ENCODE results near the gene ELAVL4.

The ELAVL4 gene

DNA sequence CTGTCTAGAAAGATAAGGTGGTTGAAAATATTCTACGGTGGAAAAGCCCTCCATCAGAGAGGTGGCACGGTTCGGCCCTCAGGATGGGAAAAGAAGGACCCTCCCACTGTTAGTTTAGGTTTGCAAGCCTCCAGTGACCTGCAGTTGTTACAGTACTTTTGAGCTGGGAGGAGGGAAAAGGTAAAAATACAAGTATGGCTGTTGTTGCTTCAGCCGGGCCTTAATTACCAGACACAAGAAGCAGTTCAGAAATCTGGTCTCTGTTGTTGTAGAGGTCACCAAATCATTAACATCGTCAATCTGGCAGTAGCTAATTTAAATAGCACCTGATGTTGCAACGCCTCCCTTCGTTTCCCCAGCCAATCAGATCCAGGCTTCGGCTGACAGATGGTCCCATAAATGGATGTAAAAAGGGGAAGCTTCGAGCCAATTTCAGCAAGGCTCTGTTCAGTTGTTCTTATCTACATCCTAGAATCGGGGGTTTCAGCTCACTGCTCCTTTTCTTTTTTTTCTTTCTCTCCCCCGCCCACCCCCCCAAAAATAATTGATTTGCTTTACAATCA lies at the start of gene ELAVL4:
Gene ELAVL4, plus strand, starts transcription at position 424 of the 563 bp plus-strand sequence. CDS start 270 bp downstream, outside the sequence.
- H3K4me3 ChIP-seq (ENCODE audit: low read length), result no peak within 1 kb of the TSS
- TF ChIP-seq, protein P1, sequence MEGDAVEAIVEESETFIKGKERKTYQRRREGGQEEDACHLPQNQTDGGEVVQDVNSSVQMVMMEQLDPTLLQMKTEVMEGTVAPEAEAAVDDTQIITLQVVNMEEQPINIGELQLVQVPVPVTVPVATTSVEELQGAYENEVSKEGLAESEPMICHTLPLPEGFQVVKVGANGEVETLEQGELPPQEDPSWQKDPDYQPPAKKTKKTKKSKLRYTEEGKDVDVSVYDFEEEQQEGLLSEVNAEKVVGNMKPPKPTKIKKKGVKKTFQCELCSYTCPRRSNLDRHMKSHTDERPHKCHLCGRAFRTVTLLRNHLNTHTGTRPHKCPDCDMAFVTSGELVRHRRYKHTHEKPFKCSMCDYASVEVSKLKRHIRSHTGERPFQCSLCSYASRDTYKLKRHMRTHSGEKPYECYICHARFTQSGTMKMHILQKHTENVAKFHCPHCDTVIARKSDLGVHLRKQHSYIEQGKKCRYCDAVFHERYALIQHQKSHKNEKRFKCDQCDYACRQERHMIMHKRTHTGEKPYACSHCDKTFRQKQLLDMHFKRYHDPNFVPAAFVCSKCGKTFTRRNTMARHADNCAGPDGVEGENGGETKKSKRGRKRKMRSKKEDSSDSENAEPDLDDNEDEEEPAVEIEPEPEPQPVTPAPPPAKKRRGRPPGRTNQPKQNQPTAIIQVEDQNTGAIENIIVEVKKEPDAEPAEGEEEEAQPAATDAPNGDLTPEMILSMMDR (conservative IDR thresholded peaks at IDR 0.05; ENCODE audit: low read depth, low read length), result no peak
- DNase-seq (ENCODE audit: low read depth), result no peak

DNA sequence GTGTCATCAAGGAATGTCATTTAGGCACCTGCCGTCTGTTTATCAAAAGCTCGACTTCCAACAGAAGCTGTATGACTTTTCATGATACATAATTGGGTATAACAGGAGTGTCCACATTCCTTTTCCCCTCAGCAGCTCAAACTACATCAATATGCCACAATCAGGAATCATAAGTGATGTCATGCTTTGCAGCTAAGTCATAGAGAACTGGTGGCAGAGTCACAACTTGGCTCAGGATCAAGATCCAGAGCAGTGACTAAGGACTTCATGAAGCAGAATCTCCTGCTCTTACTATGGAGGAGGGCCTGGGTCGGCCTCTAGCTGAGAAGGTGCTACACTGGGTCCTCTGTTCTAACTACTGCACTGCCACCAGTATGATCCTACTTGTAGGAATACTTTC lies 48.4 kb upstream of the ELAVL4 start:
- H3K4me3 ChIP-seq (ENCODE audit: low read length), result no peak overlapping the region
- no peak for DNase-seq (ENCODE audit: low read depth)
- TF ChIP-seq, protein P1 (conservative IDR thresholded peaks at IDR 0.05; ENCODE audit: low read depth, low read length), result no peak

GRCh38 chr1:50066806-50067205 lies 41.9 kb upstream of the ELAVL4 start:
- TF ChIP-seq, protein P1 (conservative IDR thresholded peaks at IDR 0.05; ENCODE audit: low read depth, low read length), result no peak
- no peak for DNase-seq (ENCODE audit: low read depth)

DNA sequence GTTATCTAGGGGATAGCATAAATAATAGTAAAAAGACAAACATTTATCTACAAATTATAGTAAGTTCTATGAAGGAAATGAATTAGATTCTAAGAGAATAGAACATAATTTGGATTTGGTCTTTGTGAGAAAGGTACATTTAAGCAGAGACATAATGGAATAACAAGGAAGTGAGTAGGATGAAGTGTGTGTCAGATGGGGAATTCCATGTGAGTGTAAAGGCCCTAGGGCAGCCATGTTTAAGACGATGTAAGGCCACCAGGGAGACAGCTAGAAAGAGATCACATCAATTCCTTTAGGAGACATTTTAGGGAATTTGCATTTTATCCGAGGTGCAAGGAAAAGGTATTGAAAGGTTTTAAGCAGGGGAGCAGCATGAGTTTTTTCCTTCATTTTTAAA lies 33.8 kb upstream of the ELAVL4 start:
- H3K4me3 ChIP-seq (ENCODE audit: low read length), result no peak overlapping the region
- no peak for DNase-seq (ENCODE audit: low read depth)
- TF ChIP-seq, protein P1 (conservative IDR thresholded peaks at IDR 0.05; ENCODE audit: low read depth, low read length), result no peak

More at GRCh38 chr1:50066806-50067205, 41.9 kb upstream of the ELAVL4 start:
- no peak overlapping the region for H3K4me3 ChIP-seq (ENCODE audit: low read length)

- no peak overlapping the region for H3K4me3 ChIP-seq (ENCODE audit: low read length)
- no peak for DNase-seq (ENCODE audit: low read depth)
- TF ChIP-seq, protein P1 (conservative IDR thresholded peaks at IDR 0.05; ENCODE audit: low read depth, low read length), result no peak
Measured at GRCh38 chr1:50077273-50077672, 31.4 kb upstream of the ELAVL4 start.

- no peak overlapping the region for H3K4me3 ChIP-seq (ENCODE audit: low read length)
- TF ChIP-seq, protein P1 (conservative IDR thresholded peaks at IDR 0.05; ENCODE audit: low read depth, low read length), result peak; percentile 67
- no peak for DNase-seq (ENCODE audit: low read depth)
Measured at GRCh38 chr1:50080904-50081586, 27.7 kb upstream of the ELAVL4 start.

- no peak overlapping the region for H3K4me3 ChIP-seq (ENCODE audit: low read length)
- TF ChIP-seq, protein P1 (conservative IDR thresholded peaks at IDR 0.05; ENCODE audit: low read depth, low read length), result no peak
- no peak for DNase-seq (ENCODE audit: low read depth)
Measured at GRCh38 chr1:50084389-50084788, 24.3 kb upstream of the ELAVL4 start.

All from retinal pigment epithelial cell (primary cell).